ENCODE results near the gene TSPAN15. TPM values are rescaled to one million over a fixed set of nuclear protein-coding genes. Genes with fewer than 3 reads are reported as not detected.

TSPAN15 gene
- total RNA-seq, 3 donors from 2014 or later = 53.3 to 89.5 (median 65.0) TPM

DNA sequence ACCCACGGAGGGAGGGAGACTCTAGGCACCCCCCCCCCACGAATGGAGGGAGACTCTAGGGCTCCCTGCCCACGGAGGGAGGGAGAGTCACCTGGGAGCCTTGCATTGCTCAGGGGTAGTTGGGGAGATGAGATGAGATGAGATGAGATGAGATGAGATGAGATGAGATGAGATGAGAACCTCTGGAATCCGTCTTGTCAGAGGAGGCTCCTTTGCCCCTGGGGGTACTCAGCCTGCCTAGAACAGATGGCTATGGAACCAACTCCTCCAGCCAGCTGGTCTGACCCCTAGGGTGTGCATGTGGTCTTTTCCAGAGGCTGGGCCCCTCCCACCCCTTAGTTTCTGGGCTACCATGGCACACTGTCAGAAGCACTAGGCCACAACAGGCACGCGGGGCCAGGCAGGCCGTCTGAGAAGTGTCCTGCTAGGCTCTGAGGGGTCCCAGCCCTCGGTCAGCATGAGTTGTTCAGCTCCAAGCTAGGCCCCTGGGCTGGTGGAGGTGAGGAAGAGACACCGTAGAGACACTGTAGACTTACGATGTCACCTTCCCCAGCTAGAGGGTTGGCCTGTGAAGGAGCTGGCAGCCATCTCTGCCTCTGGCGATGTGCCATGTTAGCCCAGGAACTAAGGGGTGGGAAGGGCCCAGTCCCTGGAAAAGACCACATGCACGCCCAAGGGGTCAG is 8.8 kb downstream of the TSPAN15 start:
- TF ChIP-seq, protein P1, sequence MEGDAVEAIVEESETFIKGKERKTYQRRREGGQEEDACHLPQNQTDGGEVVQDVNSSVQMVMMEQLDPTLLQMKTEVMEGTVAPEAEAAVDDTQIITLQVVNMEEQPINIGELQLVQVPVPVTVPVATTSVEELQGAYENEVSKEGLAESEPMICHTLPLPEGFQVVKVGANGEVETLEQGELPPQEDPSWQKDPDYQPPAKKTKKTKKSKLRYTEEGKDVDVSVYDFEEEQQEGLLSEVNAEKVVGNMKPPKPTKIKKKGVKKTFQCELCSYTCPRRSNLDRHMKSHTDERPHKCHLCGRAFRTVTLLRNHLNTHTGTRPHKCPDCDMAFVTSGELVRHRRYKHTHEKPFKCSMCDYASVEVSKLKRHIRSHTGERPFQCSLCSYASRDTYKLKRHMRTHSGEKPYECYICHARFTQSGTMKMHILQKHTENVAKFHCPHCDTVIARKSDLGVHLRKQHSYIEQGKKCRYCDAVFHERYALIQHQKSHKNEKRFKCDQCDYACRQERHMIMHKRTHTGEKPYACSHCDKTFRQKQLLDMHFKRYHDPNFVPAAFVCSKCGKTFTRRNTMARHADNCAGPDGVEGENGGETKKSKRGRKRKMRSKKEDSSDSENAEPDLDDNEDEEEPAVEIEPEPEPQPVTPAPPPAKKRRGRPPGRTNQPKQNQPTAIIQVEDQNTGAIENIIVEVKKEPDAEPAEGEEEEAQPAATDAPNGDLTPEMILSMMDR (IDR thresholded peaks at IDR 0.05) = no peak
- no peak for TF ChIP-seq POLR2AphosphoS5 (IDR thresholded peaks at IDR 0.05)
- no peak for TF ChIP-seq POLR2A (IDR thresholded peaks at IDR 0.05)
- H3K27ac ChIP-seq = peak overlapping the region; percentile 67 to 78
- H3K36me3 ChIP-seq = no peaks in the 10 kb centered on the region
- H3K27me3 ChIP-seq = no peaks in the 10 kb centered on the region
- peaks cover 5 to 7% of the 10 kb centered on the region in 2 donors for H3K4me1 ChIP-seq
- H3K9me3 ChIP-seq = no peaks in the 10 kb centered on the region
- intact Hi-C loops (cut with DNase I; ENCODE audit: low total_unique reads) = no loop called here
- H3K4me3 ChIP-seq = no peak overlapping the region
- no peak for DNase-seq (ENCODE audit: low spot score in 2 of 2)

DNA sequence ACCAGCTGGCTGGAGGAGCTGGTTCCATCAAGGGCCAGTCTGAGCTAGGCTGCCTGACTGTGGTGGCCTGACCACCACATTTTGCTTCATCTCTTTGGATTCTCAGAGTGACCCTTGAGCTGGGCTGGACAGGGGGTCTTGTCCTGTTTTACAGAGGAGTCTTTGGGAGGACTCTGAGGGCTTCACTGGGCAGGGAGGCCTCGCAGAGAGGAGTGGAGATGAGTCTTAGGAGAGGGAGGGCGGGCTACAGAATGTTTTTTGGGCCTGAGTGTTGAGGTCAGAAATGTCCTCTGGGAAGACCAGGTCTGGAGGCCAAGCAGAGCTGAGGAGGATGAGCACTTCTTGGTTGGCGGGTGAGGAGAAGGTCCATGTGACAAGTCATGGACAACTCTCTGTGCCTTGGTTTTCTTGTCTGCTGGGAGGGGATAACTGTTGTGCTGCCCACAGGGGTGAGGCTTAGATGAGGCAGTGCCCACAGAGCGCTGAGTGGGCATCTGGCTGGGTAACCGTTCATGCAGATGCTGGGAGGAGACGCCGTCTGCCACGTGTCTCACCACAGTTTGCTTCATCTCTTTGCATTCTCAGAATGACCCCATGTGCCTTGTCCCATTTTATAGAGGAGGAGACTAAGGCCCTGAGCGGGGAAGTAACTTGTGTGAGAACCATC is 9.4 kb downstream of the TSPAN15 start:
- TF ChIP-seq POLR2A (IDR thresholded peaks at IDR 0.05) (no peak), POLR2AphosphoS5 (IDR thresholded peaks at IDR 0.05) (no peak)
- TF ChIP-seq, protein P1 (IDR thresholded peaks at IDR 0.05) = no peak
- Histone ChIP-seq H3K36me3 (no peaks in the 10 kb centered on the region), H3K27me3 (no peaks in the 10 kb centered on the region), H3K9me3 (no peaks in the 10 kb centered on the region), H3K4me1 (peaks cover 5 to 7% of the 10 kb centered on the region in 2 donors), H3K4me3 (no peak overlapping the region), H3K27ac (peak overlapping the region; percentile 67 to 78)
- DNase-seq (ENCODE audit: low spot score in 2 of 2) = no peak
- intact Hi-C loops (cut with DNase I; ENCODE audit: low total_unique reads) = no loop called here

DNA sequence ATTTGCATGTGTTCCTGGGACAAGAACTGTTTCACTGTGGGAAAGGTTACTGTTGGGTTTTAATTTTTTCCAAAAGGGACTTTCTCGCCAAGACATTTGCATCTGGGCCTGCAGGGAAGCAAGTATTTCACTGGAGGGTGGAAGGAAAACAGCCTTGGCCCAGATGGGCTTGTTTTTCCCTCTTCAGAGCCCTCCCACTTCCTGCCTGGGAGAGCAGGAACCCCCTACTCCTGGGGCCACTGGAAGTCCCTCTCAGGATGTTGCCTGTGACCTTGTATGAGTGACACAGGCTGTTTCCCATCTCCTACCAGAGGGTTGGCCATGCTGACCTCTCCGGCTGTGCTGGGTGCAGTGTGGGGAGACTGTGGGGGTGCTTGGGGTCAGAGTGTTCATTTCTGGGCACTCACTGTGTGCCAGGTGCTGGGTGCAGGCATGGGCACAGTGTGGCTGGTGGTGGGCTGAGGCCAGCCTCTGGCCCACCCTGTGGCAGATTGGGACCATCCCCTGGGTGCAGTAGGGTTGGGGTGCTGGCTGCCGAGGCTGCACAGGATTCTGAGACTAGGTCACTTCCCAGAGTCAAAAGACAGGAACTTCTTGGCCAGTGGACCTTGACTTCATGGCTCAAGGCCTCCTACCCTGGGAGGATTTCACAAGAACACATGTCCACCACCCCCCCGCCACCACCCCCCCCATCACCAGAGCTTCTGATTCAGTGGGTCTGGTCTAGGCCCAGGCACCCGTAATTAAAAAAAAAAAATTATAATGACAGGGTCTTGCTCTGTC is 10.2 kb downstream of the TSPAN15 start:
- Histone ChIP-seq H3K36me3 (no peaks in the 10 kb centered on the region), H3K9me3 (no peaks in the 10 kb centered on the region), H3K27ac (peak overlapping the region; percentile 67 to 78), H3K27me3 (no peaks in the 10 kb centered on the region), H3K4me1 (peaks cover 5 to 7% of the 10 kb centered on the region in 2 donors), H3K4me3 (no peak overlapping the region)
- intact Hi-C loops (cut with DNase I; ENCODE audit: low total_unique reads) = no loop called here
- TF ChIP-seq POLR2AphosphoS5 (IDR thresholded peaks at IDR 0.05) = no peak
- no peak for DNase-seq (ENCODE audit: low spot score in 2 of 2)

DNA sequence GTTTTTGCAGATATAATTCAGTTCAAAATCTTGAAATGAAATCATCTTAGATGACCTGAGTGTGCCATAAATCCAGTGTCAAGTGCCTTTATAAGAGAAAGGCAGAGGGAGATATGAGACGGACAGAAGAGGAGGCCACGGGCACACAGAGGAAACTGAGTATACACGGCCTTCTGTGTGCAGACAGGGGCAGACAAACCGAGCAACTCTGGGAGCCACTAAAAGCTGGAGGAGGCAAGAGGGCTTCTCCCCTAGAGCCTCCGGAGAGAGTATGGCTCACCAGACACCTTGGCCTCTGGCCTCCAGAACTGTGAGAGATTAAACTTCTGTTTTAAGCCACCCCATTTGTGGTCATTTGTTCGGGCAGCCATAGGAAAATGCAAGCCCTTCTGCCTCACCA is 12.6 kb downstream of the TSPAN15 start:
- H3K4me3 ChIP-seq = no peak overlapping the region
- no peak for TF ChIP-seq POLR2AphosphoS5 (IDR thresholded peaks at IDR 0.05)
- TF ChIP-seq, protein P1 (IDR thresholded peaks at IDR 0.05) = no peak
- no peak for TF ChIP-seq POLR2A (IDR thresholded peaks at IDR 0.05)
- intact Hi-C loops (cut with DNase I; ENCODE audit: low total_unique reads) = no loop called here
- H3K36me3 ChIP-seq = no peaks in the 10 kb centered on the region
- H3K27me3 ChIP-seq = no peaks in the 10 kb centered on the region
- H3K4me1 ChIP-seq = peaks cover 0 to 5% of the 10 kb centered on the region in 2 donors
- no peaks in the 10 kb centered on the region for H3K9me3 ChIP-seq
- H3K27ac ChIP-seq = peak overlapping the region in 1 of 2 donors; percentile 74
- DNase-seq (ENCODE audit: low spot score in 2 of 2) = no peak

DNA sequence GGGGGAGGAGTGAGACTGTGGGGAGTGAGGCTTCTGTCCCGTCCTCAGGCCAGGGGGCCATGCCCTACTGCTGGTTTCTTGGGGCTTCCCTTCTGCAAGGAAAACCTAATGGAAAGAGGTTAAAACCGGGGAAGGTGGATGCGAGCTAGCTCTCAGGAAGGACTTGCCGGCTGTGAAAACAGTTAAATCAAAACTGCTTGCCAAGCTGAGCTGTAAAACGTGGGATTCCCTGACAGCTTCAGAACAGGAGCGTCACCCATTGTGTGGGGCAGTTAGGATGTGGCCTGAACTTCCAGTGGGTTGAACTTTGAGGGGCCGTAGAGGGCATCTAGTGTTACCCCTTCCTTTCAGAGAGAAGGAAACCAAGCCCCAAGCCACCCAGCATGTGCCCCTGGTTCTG is 13.1 kb downstream of the TSPAN15 start:
- no peak overlapping the region for H3K4me3 ChIP-seq
- H3K36me3 ChIP-seq = no peaks in the 10 kb centered on the region
- intact Hi-C loops (cut with DNase I; ENCODE audit: low total_unique reads) = no loop called here
- H3K9me3 ChIP-seq = no peaks in the 10 kb centered on the region
- H3K4me1 ChIP-seq = peaks cover 0 to 5% of the 10 kb centered on the region in 2 donors
- H3K27ac ChIP-seq = peak overlapping the region in 1 of 2 donors; percentile 74
- TF ChIP-seq POLR2AphosphoS5 (IDR thresholded peaks at IDR 0.05) = no peak
- TF ChIP-seq, protein P1 (IDR thresholded peaks at IDR 0.05) = no peak
- TF ChIP-seq POLR2A (IDR thresholded peaks at IDR 0.05) = no peak
- DNase-seq (ENCODE audit: low spot score in 2 of 2) = no peak
- H3K27me3 ChIP-seq = no peaks in the 10 kb centered on the region

Data from breast epithelium (tissue), 4 donors.